K562 (cell line): ENCODE data around the gene CTXN1. TPM values are rescaled to one million over a fixed set of nuclear protein-coding genes. Genes with fewer than 3 reads are reported as not detected.

Experiments
- BACH1 ChIP-seq: fragments of 200-800 bp; sonication (Bioruptor generic); IDR thresholded peaks from 2 replicates; pipeline ENCODE4 v1.6.1; 2016; ENCODE audit warnings: missing genetic modification characterization, missing compliant biosample characterization
- CHD7 ChIP-seq: fragments of 200-600 bp; sonication (generic); IDR thresholded peaks from one replicate; pipeline ENCODE4 v1.6.1; 2012; ENCODE audit warnings: mild to moderate bottlenecking, low read depth, low read length, inconsistent platforms
- TFAP4 ChIP-seq: sonication (generic); formaldehyde crosslinking; IDR thresholded peaks from 2 replicates; pipeline ENCODE4 v1.8.0; 2022; ENCODE audit warnings: missing genetic modification reagents, mild to moderate bottlenecking, moderate library complexity, borderline replicate concordance
- ZNF316 ChIP-seq: fragments of 450-650 bp; IDR thresholded peaks from 2 replicates; pipeline ENCODE4 v1.6.1; 2016
- ZNF561 ChIP-seq: fragments of 450-650 bp; formaldehyde crosslinking; conservative IDR thresholded peaks from 2 replicates; pipeline ENCODE4 v1.4.0; 2020; ENCODE audit warnings: mild to moderate bottlenecking, moderate library complexity
- polyA plus RNA-seq, 8 experiments: library from polyadenylated mRNA; depleted of rRNA in 4 of 8; stranded (reverse) in 5 of 8; unstranded in 3 of 8; fragments of >200 nt; fragmentation: Nextera tagmentation in 2 of 8; fragmentation: Illumina TruSeq in 1 of 8; extraction: Ambion mirVana in 2 of 8; extraction: Trizol in 1 of 8; gene quantifications; 2 replicates each; pipeline versions ENCODE4 v1.2.1 to v1.2.3, GENCODE V29; 2011 to 2014; ENCODE audit warnings: inconsistent platforms in 1 of 8, missing spikeins in 1 of 8
- total RNA-seq, 7 experiments: library from RNA; depleted of rRNA in 6 of 7; stranded (reverse); fragments of >200 nt in 6 of 7; fragmentation: Illumina TruSeq in 2 of 7; extraction: Trizol in 2 of 7; gene quantifications; 2 replicates each; pipeline versions ENCODE4 v1.2.1 to v1.2.3, GENCODE V29; 2011 to 2021; ENCODE audit warnings: low replicate concordance in 1 of 7

The CTXN1 gene
- total and polyA plus RNA-seq, 9 of the 15 experiments (the other 6 are each of a cell fraction or from before 2014, with no cell fraction given) = 0.15 to 37.4 (median 1.8) TPM; not detected in 2

- TF ChIP-seq CHD7 (no peak), ZNF316 (no peak), TFAP4 (no peak), BACH1 (tag) (no peak), ZNF561 (CRISPR knock-in tag) (no peak)
Measured at GRCh38 chr19:7888145-7888825, 37.6 kb downstream of the CTXN1 start, which contains the start of gene LRRC8E (continued).
